Nephron progenitor cell (in vitro differentiated cells): Measurements from ENCODE around the gene ZNF276.
A peak's percentile ranks its signal among the peaks of the same experiment; 100 is the strongest.
"Not testable (repeated sequence)": the region's sequence is repeated elsewhere in the genome, so short reads cannot be mapped to it uniquely, and the experiment has no call there.

Experiments
- DNase-seq: peaks from one replicate; pipeline ENCODE4 v3.0.0; 2021
- H3K27ac Mint-ChIP-seq: 2 replicates; pipeline ENCODE4 v1.8.0; 2021; ENCODE audit warnings: mild to moderate bottlenecking, moderate library complexity, mixed read lengths
- H3K27me3 Mint-ChIP-seq: 2 replicates; pipeline ENCODE4 v1.8.0; 2021; ENCODE audit warnings: mild to moderate bottlenecking, low read depth, mixed read lengths; ENCODE audit not compliant: poor library complexity
- H3K36me3 Mint-ChIP-seq: 2 replicates; pipeline ENCODE4 v1.8.0; 2021; ENCODE audit warnings: low read depth, mixed read lengths
- H3K4me1 Mint-ChIP-seq: 2 replicates; pipeline ENCODE4 v1.8.0; 2021; ENCODE audit warnings: mixed read lengths
- H3K4me3 Mint-ChIP-seq: 2 replicates; pipeline ENCODE4 v1.8.0; 2021; ENCODE audit warnings: mild to moderate bottlenecking, moderate library complexity, mixed read lengths
- H3K9me3 Mint-ChIP-seq: 2 replicates; pipeline ENCODE4 v1.8.0; 2021; ENCODE audit warnings: mild to moderate bottlenecking, moderate library complexity, mixed read lengths
- CTCF ChIP-seq: fragments of 200-600 bp; sonication (generic); IDR thresholded peaks from 2 replicates; pipeline ENCODE4 v1.5.0; 2021; ENCODE audit warnings: antibody characterized with exemption

The ZNF276 gene

GRCh38 chr16:89775223-89775622, 53.9 kb downstream of the ZNF276 start:
- Mint-ChIP-seq H3K27ac (peak overlapping the region; percentile 48), H3K27me3 (no peaks in the 10 kb centered on the region), H3K4me3 (no peak overlapping the region), H3K36me3 (peaks cover 66% of the 10 kb centered on the region), H3K9me3 (no peaks in the 10 kb centered on the region), H3K4me1 (no peaks in the 10 kb centered on the region)
- TF ChIP-seq CTCF: no peak
- no peak for DNase-seq

- H3K9me3 Mint-ChIP-seq, H3K27me3 Mint-ChIP-seq, H3K4me1 Mint-ChIP-seq, DNase-seq, H3K4me3 Mint-ChIP-seq, H3K27ac Mint-ChIP-seq: not testable (repeated sequence)
- H3K36me3 Mint-ChIP-seq: peaks cover 74% of the 10 kb centered on the region
Measured at GRCh38 chr16:89778211-89778610, 56.9 kb downstream of the ZNF276 start.

GRCh38 chr16:89779231-89779908, 58.0 kb downstream of the ZNF276 start:
- peaks cover 8% of the 10 kb centered on the region for H3K4me1 Mint-ChIP-seq
- no peak overlapping the region for H3K27ac Mint-ChIP-seq
- H3K27me3 Mint-ChIP-seq: no peaks in the 10 kb centered on the region
- no peaks in the 10 kb centered on the region for H3K9me3 Mint-ChIP-seq
- no peak overlapping the region for H3K4me3 Mint-ChIP-seq
- peaks cover 66% of the 10 kb centered on the region for H3K36me3 Mint-ChIP-seq
- DNase-seq: no peak
- TF ChIP-seq CTCF: no peak

- Mint-ChIP-seq H3K4me3 (no peak overlapping the region), H3K9me3 (no peaks in the 10 kb centered on the region), H3K4me1 (peaks cover 8% of the 10 kb centered on the region), H3K36me3 (peaks cover 71% of the 10 kb centered on the region), H3K27me3 (no peaks in the 10 kb centered on the region), H3K27ac (no peak overlapping the region)
- no peak for TF ChIP-seq CTCF
- no peak for DNase-seq
Measured at GRCh38 chr16:89779909-89780305, 58.6 kb downstream of the ZNF276 start.

GRCh38 chr16:89782489-89782888, 61.2 kb downstream of the ZNF276 start:
- Mint-ChIP-seq H3K27me3 (peaks cover 3% of the 10 kb centered on the region), H3K36me3 (peaks cover 75% of the 10 kb centered on the region), H3K4me1 (peaks cover 8% of the 10 kb centered on the region), H3K27ac (peak overlapping the region; percentile 62), H3K9me3 (no peaks in the 10 kb centered on the region), H3K4me3 (no peak overlapping the region)
- DNase-seq: no peak
- no peak for TF ChIP-seq CTCF

GRCh38 chr16:89783952-89784351, 62.6 kb downstream of the ZNF276 start:
- not testable (repeated sequence) for H3K27me3 Mint-ChIP-seq, H3K9me3 Mint-ChIP-seq, H3K4me3 Mint-ChIP-seq, H3K4me1 Mint-ChIP-seq, DNase-seq, H3K27ac Mint-ChIP-seq
- H3K36me3 Mint-ChIP-seq: peaks cover 67% of the 10 kb centered on the region

- Mint-ChIP-seq H3K27me3 (peaks cover 3% of the 10 kb centered on the region), H3K36me3 (peaks cover 64% of the 10 kb centered on the region)
Measured at GRCh38 chr16:89784406-89784805, 63.1 kb downstream of the ZNF276 start.

More at GRCh38 chr16:89784406-89784805, 63.1 kb downstream of the ZNF276 start:
- no peak overlapping the region for H3K4me3 Mint-ChIP-seq
- H3K9me3 Mint-ChIP-seq: no peaks in the 10 kb centered on the region
- H3K27ac Mint-ChIP-seq: no peak overlapping the region
- TF ChIP-seq CTCF: no peak
- peaks cover 8% of the 10 kb centered on the region for H3K4me1 Mint-ChIP-seq
- DNase-seq: no peak
